ENCODE results near the gene DOC2B.

DNA sequence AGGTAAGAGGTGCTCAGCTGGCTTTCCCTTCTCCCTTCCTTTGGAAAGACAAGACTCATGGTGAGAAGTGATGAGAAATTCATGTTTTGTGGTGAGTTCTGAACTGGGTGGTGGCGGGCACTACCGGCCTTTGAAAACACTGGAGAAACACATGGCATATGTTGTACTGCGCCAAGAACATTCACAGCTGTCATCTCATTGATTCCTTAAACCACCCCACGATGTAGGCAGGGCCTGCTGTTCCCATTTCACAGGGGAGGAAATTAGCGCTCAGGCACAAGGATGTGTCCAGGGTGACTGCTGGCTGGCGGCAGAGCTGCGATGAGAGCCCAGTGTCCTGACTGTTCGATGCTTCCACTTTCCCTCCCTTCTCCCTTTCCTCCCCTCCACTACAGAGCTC, 1.6 kb upstream of the DOC2B start:
- TF ChIP-seq ZNF354B (CRISPR knock-in tag; IDR thresholded peaks at IDR 0.05) (no peak), EP300 (IDR thresholded peaks at IDR 0.05; ENCODE audit: low read length) (no peak)
- TF ChIP-seq, protein P1, sequence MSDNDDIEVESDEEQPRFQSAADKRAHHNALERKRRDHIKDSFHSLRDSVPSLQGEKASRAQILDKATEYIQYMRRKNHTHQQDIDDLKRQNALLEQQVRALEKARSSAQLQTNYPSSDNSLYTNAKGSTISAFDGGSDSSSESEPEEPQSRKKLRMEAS (CRISPR knock-in tag; IDR thresholded peaks at IDR 0.05), result no peak
